Body of pancreas (tissue), 4 donors: ENCODE measurements around the gene KATNAL2. TPM values are rescaled to one million over a fixed set of nuclear protein-coding genes. Genes with fewer than 3 reads are reported as not detected.
A peak's percentile ranks its signal among the peaks of the same experiment; 100 is the strongest.

Experiments
- ATAC-seq: fragments of 150-250 bp; one replicate; pipeline ENCODE4 v1.9.1; 2016
- DNase-seq, 4 donors: peaks; one replicate each; pipeline ENCODE4 v3.0.0-alpha.2; 2019
- H3K27ac ChIP-seq, 4 donors: fragments of 200-600 bp; sonication (generic); 1 replicate in 3 of 4; 2 replicates in 1 of 4; pipeline versions ENCODE4 v1.5.1 to v1.6.1; 2016 to 2019; ENCODE audit warnings: mild to moderate bottlenecking in 1 of 4, mixed read lengths in 1 of 4, moderate library complexity in 1 of 4
- H3K27me3 ChIP-seq, 2 donors: fragments of 200-600 bp; sonication (generic); one replicate each; pipeline ENCODE4 v1.6.0; 2016; ENCODE audit warnings: mild to moderate bottlenecking in 1 of 2
- H3K36me3 ChIP-seq, 2 donors: fragments of 200-600 bp; sonication (generic); replicated peaks in 1 of 2; 2 replicates each; pipeline ENCODE4 v1.5.1; 2016; ENCODE audit warnings: low read depth in 2 of 2; ENCODE audit not compliant: insufficient read depth in 1 of 2
- H3K4me1 ChIP-seq: fragments of 200-600 bp; sonication (generic); one replicate; pipeline ENCODE4 v1.6.0; 2016
- H3K4me3 ChIP-seq, 2 donors: fragments of 200-600 bp; sonication (generic); 1 replicate in 1 of 2; 2 replicates in 1 of 2; pipeline ENCODE4 v1.5.1; 2016 to 2019
- H3K9me3 ChIP-seq, 3 donors: fragments of 200-600 bp; sonication (generic); 1 replicate in 2 of 3; 2 replicates in 1 of 3; pipeline ENCODE4 v1.5.1; 2016
- CTCF ChIP-seq, 7 experiments: fragments of 450-650 bp in 4 of 7; fragments of 200-600 bp in 3 of 7; sonication (generic) in 3 of 7; IDR thresholded peaks; one replicate each; pipeline ENCODE4 v1.5.1; 2016 to 2019; ENCODE audit warnings: antibody characterized with exemption in 7 of 7
- POLR2A ChIP-seq, 3 donors: fragments of 450-650 bp; IDR thresholded peaks; one replicate each; pipeline ENCODE4 v1.6.1; 2016; ENCODE audit warnings: antibody characterized with exemption in 3 of 3, mild to moderate bottlenecking in 2 of 3
- WGBS, 2 donors: methylation state at CpG; one replicate each; pipeline ENCODE4 v1.1.5; 2017; 5-methylcytosine and 5-hydroxymethylcytosine counted together
- intact Hi-C: fragments of 100-400 bp; cut with DNase I; formaldehyde crosslinking; loops from one replicate; pipeline ENCODE4 v1.15.1; 2023
- total RNA-seq, 2 donors: library from RNA; depleted of rRNA; stranded (reverse); fragments of >200 nt; gene quantifications; one replicate each; pipeline ENCODE4 v1.1.0, GENCODE V29; 2016

Gene KATNAL2, protein sequence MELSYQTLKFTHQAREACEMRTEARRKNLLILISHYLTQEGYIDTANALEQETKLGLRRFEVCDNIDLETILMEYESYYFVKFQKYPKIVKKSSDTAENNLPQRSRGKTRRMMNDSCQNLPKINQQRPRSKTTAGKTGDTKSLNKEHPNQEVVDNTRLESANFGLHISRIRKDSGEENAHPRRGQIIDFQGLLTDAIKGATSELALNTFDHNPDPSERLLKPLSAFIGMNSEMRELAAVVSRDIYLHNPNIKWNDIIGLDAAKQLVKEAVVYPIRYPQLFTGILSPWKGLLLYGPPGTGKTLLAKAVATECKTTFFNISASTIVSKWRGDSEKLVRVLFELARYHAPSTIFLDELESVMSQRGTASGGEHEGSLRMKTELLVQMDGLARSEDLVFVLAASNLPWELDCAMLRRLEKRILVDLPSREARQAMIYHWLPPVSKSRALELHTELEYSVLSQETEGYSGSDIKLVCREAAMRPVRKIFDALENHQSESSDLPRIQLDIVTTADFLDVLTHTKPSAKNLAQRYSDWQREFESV
- 10 to 100 TPM in 1 of 2 donors, 1 to 10 TPM in 1; 1.8 to 12.2 TPM for total RNA-seq

DNA sequence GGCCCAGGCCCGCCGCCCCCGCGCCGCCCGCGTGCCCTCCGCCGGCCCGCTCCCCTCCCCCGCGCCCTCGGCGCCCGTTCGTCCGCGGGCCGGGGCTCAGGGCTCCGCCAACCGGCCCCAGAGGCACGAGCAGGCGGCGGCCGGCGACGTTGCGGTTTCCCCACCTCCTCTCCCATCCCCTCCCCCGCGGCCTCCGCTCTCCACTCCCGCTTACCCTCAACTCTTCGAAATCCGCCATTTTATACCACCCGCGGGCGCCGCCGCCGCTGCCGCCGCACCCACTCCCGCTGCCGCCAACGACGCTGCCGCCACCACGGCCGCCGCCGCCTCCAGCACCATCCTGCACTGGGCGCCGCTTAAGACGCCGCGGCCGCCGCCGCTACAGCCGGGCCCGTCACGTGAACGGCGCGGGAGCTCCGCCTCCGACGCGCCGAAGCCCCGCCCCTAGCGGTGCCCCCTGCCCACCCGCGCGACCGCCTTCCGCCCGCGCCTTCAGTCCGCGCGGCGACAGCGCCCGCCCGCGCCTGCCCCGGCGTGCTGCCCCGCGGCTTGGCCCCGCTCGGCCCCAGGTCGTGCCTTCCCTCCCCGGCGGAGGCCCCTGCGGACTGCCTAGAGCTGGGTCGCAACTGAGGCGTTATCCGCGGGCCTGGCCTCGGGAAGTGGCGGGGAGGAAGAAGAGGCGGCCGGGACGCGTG lies at the start of gene KATNAL2, which contains the start of gene PIAS2:
TSS of gene KATNAL2 (plus strand) at position 495 of the 695 bp plus-strand sequence. CDS start 29,271 bp downstream, outside the sequence.
TSS of gene PIAS2 (minus strand) at position 400 of the 695 bp plus-strand sequence. CDS start at position 238, 162 bp downstream.
- TF ChIP-seq CTCF (IDR thresholded peaks at IDR 0.05) = peak in 1 of 7 experiments; percentile 5
- peak; percentile 51 to 78 (median 70) for TF ChIP-seq POLR2A (IDR thresholded peaks at IDR 0.05)
- Histone ChIP-seq H3K4me3 (peak within 1 kb of the TSS; percentile 6 to 67), H3K4me1 (peaks cover 19% of the 10 kb centered on the region), H3K36me3 (no peaks in the 10 kb centered on the region), H3K9me3 (no peaks in the 10 kb centered on the region), H3K27me3 (no peaks in the 10 kb centered on the region), H3K27ac (peak within 1 kb of the TSS; percentile 27 to 87 (median 80))
- intact Hi-C loops = no loop called here
- DNase-seq (peak; percentile 75 to 86 (median 78)), ATAC-seq (peak; percentile 92)
- WGBS, 2 donors = 0 to 1% methylated on average over 23 to 102 of the region's 107 CpGs

GRCh38 chr18:46868169-46868921 lies 49.1 kb upstream of the KATNAL2 start:
- no peak for ATAC-seq
- intact Hi-C loops = no loop called here
- Histone ChIP-seq H3K27ac (no peak overlapping the region), H3K4me3 (no peak overlapping the region), H3K36me3 (no peaks in the 10 kb centered on the region), H3K4me1 (no peaks in the 10 kb centered on the region), H3K27me3 (no peaks in the 10 kb centered on the region), H3K9me3 (peaks cover 0 to 12% (median 0%) of the 10 kb centered on the region in 3 donors)
- TF ChIP-seq CTCF (IDR thresholded peaks at IDR 0.05) = no peak
- TF ChIP-seq POLR2A (IDR thresholded peaks at IDR 0.05) = no peak
- WGBS, 2 donors = 90 to 97% methylated on average over 11 of the region's 11 CpGs
- DNase-seq = no peak

GRCh38 chr18:46877329-46877987 lies 39.9 kb upstream of the KATNAL2 start:
- WGBS, 2 donors = 90 to 94% methylated on average over 15 of the region's 15 CpGs
- no peaks in the 10 kb centered on the region for H3K27me3 ChIP-seq
- intact Hi-C loops = no loop called here
- no peaks in the 10 kb centered on the region for H3K36me3 ChIP-seq
- no peak overlapping the region for H3K4me3 ChIP-seq
- TF ChIP-seq CTCF (IDR thresholded peaks at IDR 0.05) (no peak), POLR2A (IDR thresholded peaks at IDR 0.05) (no peak)
- H3K4me1 ChIP-seq = no peaks in the 10 kb centered on the region
- H3K9me3 ChIP-seq = no peaks in the 10 kb centered on the region
- no peak overlapping the region for H3K27ac ChIP-seq
- ATAC-seq (no peak), DNase-seq (no peak)

- ATAC-seq (no peak), DNase-seq (no peak)
- 94 to 97% methylated on average over 4 of the region's 4 CpGs for WGBS, 2 donors
- Histone ChIP-seq H3K36me3 (no peaks in the 10 kb centered on the region), H3K4me3 (no peak overlapping the region), H3K9me3 (no peaks in the 10 kb centered on the region), H3K4me1 (no peaks in the 10 kb centered on the region), H3K27ac (no peak overlapping the region), H3K27me3 (no peaks in the 10 kb centered on the region)
- TF ChIP-seq POLR2A (IDR thresholded peaks at IDR 0.05) (no peak), CTCF (IDR thresholded peaks at IDR 0.05) (no peak)
- intact Hi-C loops = no loop called here
Measured at GRCh38 chr18:46883180-46883579, 34.2 kb upstream of the KATNAL2 start.
